Embryonic facial prominence (tissue), 1 donor: ENCODE results near the gene SKIC3.

Experiments
- DNase-seq: peaks from one replicate; pipeline ENCODE4 v3.0.0-alpha.2; 2016; ENCODE audit errors: extremely low spot score

Gene SKIC3

GRCh38 chr5:95554647-95555548 is at the start of gene SKIC3, which contains the start of gene ARSK:
Gene SKIC3, minus strand, starts transcription at chr5:95554977. Its CDS starts 7,827 bp downstream, at chr5:95547150.
Gene ARSK, plus strand, starts transcription at chr5:95555101. Its CDS starts 178 bp downstream, at chr5:95555279.
- peak; percentile 96 for DNase-seq

- DNase-seq, result no peak
Observed at GRCh38 chr5:95600557-95600956, 45.8 kb upstream of the SKIC3 start.

GRCh38 chr5:95599252-95599651 is 44.5 kb upstream of the SKIC3 start:
- DNase-seq, result no peak

GRCh38 chr5:95595289-95595931 is 40.6 kb upstream of the SKIC3 start:
- DNase-seq, result no peak

- DNase-seq, result no peak
Observed at GRCh38 chr5:95591490-95591901, 36.7 kb upstream of the SKIC3 start.

- no peak for DNase-seq
Observed at GRCh38 chr5:95590880-95591279, 36.1 kb upstream of the SKIC3 start.

GRCh38 chr5:95583992-95584391 is 29.2 kb upstream of the SKIC3 start:
- DNase-seq, result no peak

GRCh38 chr5:95581576-95581975 is 26.8 kb upstream of the SKIC3 start:
- no peak for DNase-seq

GRCh38 chr5:95572016-95572415 is 17.2 kb upstream of the SKIC3 start:
- DNase-seq, result no peak

GRCh38 chr5:95565280-95565920 is 10.6 kb upstream of the SKIC3 start:
- DNase-seq, result no peak

GRCh38 chr5:95564450-95564849 is 9.7 kb upstream of the SKIC3 start:
- no peak for DNase-seq

GRCh38 chr5:95563367-95563766 is 8.6 kb upstream of the SKIC3 start:
- DNase-seq, result no peak

GRCh38 chr5:95562282-95562681 is 7.5 kb upstream of the SKIC3 start:
- no peak for DNase-seq

- DNase-seq, result no peak
Observed at GRCh38 chr5:95557841-95558240, 3.1 kb upstream of the SKIC3 start.

GRCh38 chr5:95555553-95555952 is 776 bp upstream of the SKIC3 start:
- DNase-seq, result no peak

- DNase-seq, result no peak
Observed at GRCh38 chr5:95554331-95554646, 488 bp downstream of the SKIC3 start.

- no peak for DNase-seq
Observed at GRCh38 chr5:95549030-95549429, 5.7 kb downstream of the SKIC3 start.

- DNase-seq, result no peak
Observed at GRCh38 chr5:95543017-95543705, 11.6 kb downstream of the SKIC3 start.

GRCh38 chr5:95537501-95537900 is 17.3 kb downstream of the SKIC3 start:
- no peak for DNase-seq

GRCh38 chr5:95533761-95534160 is 21.0 kb downstream of the SKIC3 start:
- no peak for DNase-seq

- DNase-seq, result no peak
Observed at GRCh38 chr5:95533106-95533505, 21.7 kb downstream of the SKIC3 start.

GRCh38 chr5:95532415-95532814 is 22.4 kb downstream of the SKIC3 start:
- no peak for DNase-seq
